WTC11 (cell line): ENCODE measurements around the gene EPSTI1.

Source experiments
- CREB1 ChIP-seq: sonication (generic); formaldehyde crosslinking; IDR thresholded peaks from 2 replicates; pipeline ENCODE4 v1.8.0; 2023; ENCODE audit warnings: mild to moderate bottlenecking, missing genetic modification reagents
- CTCF ChIP-seq: fragments of 200-600 bp; IDR thresholded peaks from 2 replicates; pipeline ENCODE4 v1.8.0; 2022; ENCODE audit warnings: antibody characterized with exemption
- ELF4 ChIP-seq: sonication (generic); formaldehyde crosslinking; IDR thresholded peaks from 2 replicates; pipeline ENCODE4 v1.8.1; 2022; ENCODE audit warnings: low read depth, mild to moderate bottlenecking, moderate library complexity, missing genetic modification reagents
- FOXP1 ChIP-seq: sonication (generic); formaldehyde crosslinking; IDR thresholded peaks from 2 replicates; pipeline ENCODE4 v1.8.0; 2022; ENCODE audit warnings: missing genetic modification reagents, mild to moderate bottlenecking, moderate library complexity, borderline replicate concordance
- IRF2 ChIP-seq: sonication (generic); formaldehyde crosslinking; IDR thresholded peaks from 2 replicates; pipeline ENCODE4 v1.8.0; 2022; ENCODE audit warnings: low read depth, missing genetic modification reagents, borderline replicate concordance
- NR3C1 ChIP-seq: sonication (generic); formaldehyde crosslinking; conservative IDR thresholded peaks from 2 replicates; pipeline ENCODE4 v1.8.1; 2023; ENCODE audit warnings: low read depth, mild to moderate bottlenecking, missing genetic modification reagents
- PRDM15 ChIP-seq: sonication (generic); formaldehyde crosslinking; IDR thresholded peaks from 2 replicates; pipeline ENCODE4 v1.8.0; 2022; ENCODE audit warnings: missing genetic modification reagents
- PREB ChIP-seq: sonication (generic); formaldehyde crosslinking; IDR thresholded peaks from 2 replicates; pipeline ENCODE4 v1.8.1; 2022; ENCODE audit warnings: mild to moderate bottlenecking, missing genetic modification reagents, moderate library complexity, borderline replicate concordance
- PRRX2 ChIP-seq: fragments of 250-450 bp; sonication (Bioruptor Pico); IDR thresholded peaks from 2 replicates; pipeline ENCODE4 v1.8.0; 2021; ENCODE audit warnings: mild to moderate bottlenecking
- ZBTB43 ChIP-seq: sonication (generic); formaldehyde crosslinking; IDR thresholded peaks from 2 replicates; pipeline ENCODE4 v1.8.1; 2023; ENCODE audit warnings: mild to moderate bottlenecking, missing genetic modification reagents
- ZNF121 ChIP-seq: sonication (generic); formaldehyde crosslinking; IDR thresholded peaks from 2 replicates; pipeline ENCODE4 v1.8.0; 2023; ENCODE audit warnings: missing genetic modification reagents
- ZNF219 ChIP-seq: sonication (generic); formaldehyde crosslinking; IDR thresholded peaks from 2 replicates; pipeline ENCODE4 v1.8.0; 2023; ENCODE audit warnings: missing genetic modification reagents, mild to moderate bottlenecking, borderline replicate concordance

GRCh38 chr13:42880056-42880605, 111.9 kb downstream of the EPSTI1 start:
- TF ChIP-seq ZNF121 (no peak), CTCF (no peak), CREB1 (CRISPR knock-in tag) (no peak), PREB (CRISPR knock-in tag) (no peak), ELF4 (CRISPR knock-in tag) (no peak), ZBTB43 (CRISPR knock-in tag) (no peak), IRF2 (CRISPR knock-in tag) (no peak), FOXP1 (CRISPR knock-in tag) (no peak), NR3C1 (no peak), ZNF219 (CRISPR knock-in tag) (no peak), PRRX2 (CRISPR knock-in tag) (no peak), PRDM15 (CRISPR knock-in tag) (no peak)
